A549 (cell line): ENCODE data around the gene BEAN1. TPM values are rescaled to one million over a fixed set of nuclear protein-coding genes. Genes with fewer than 3 reads are reported as not detected.

Experiments
- ATAC-seq, 2 experiments: fragments of 200-7000 bp in 1 of 2; fragments of >200 bp in 1 of 2; cut with Nextera tagmentation in 1 of 2; cut with Tn5 transposase in 1 of 2; 3 replicates each; pipeline versions ENCODE4 v1.8.0 to v1.9.1; 2018 to 2020; ENCODE audit warnings: mild to moderate bottlenecking in 1 of 2, moderate library complexity in 1 of 2
- CTCF ChIA-PET: fragments of 300-600 bp; sonication (Branson Sonifier 250); formaldehyde crosslinking; extraction: SDS; loops from one replicate; lab custom pipeline; 2021; ENCODE audit warnings: antibody characterized with exemption, inconsistent platforms; lab: Yijun Ruan, JAX
- POLR2A ChIA-PET: fragments of 350-600 bp; formaldehyde crosslinking; extraction: SDS; loops from one replicate; lab custom pipeline; 2021; ENCODE audit warnings: antibody characterized with exemption, inconsistent platforms; lab: Yijun Ruan, JAX
- DNase-seq, 2 experiments: peaks; one replicate each; pipeline versions ENCODE4 v3.0.0 to v3.0.0-alpha.2; 2011 to 2016; ENCODE audit warnings: low read depth in 1 of 2, low spot score in 1 of 2
- FAIRE-seq: peaks from 2 replicates; lab custom pipeline; 2011; peaks lifted over from hg19 to GRCh38; lab: Jason Lieb, UNC
- H3K27ac ChIP-seq, 2 experiments: fragments of >200 bp; sonication (Bioruptor Twin); formaldehyde crosslinking; 3 replicates each; pipeline ENCODE4 v1.5.1; 2016 to 2017
- H3K4me1 ChIP-seq: fragments of >200 bp; sonication (Bioruptor Twin); formaldehyde crosslinking; 3 replicates; pipeline ENCODE4 v1.6.1; 2016
- H3K4me2 ChIP-seq: fragments of >200 bp; sonication (Bioruptor Twin); formaldehyde crosslinking; 3 replicates; pipeline ENCODE4 v1.6.1; 2016
- H3K4me3 ChIP-seq: fragments of >200 bp; sonication (Bioruptor Twin); formaldehyde crosslinking; 3 replicates; pipeline ENCODE4 v1.5.1; 2016
- H3K9me3 ChIP-seq: fragments of >200 bp; sonication (Bioruptor Twin); formaldehyde crosslinking; 3 replicates; pipeline ENCODE4 v1.6.1; 2016
- ATOH8 ChIP-seq: fragments of 250-450 bp; sonication (Bioruptor Pico); IDR thresholded peaks from 2 replicates; pipeline ENCODE4 v1.5.0; 2020; ENCODE audit warnings: low read depth, mild to moderate bottlenecking, moderate library complexity
- BHLHE40 ChIP-seq: IDR thresholded peaks from 2 replicates; pipeline ENCODE4 v1.6.1; 2012; ENCODE audit warnings: low read depth, low read length, inconsistent platforms
- CBX2 ChIP-seq: fragments of 200-600 bp; sonication (generic); IDR thresholded peaks from 2 replicates; pipeline ENCODE4 v1.6.1; 2016; ENCODE audit warnings: low read depth, mild to moderate bottlenecking, borderline replicate concordance
- CBX8 ChIP-seq: fragments of 200-600 bp; sonication (generic); IDR thresholded peaks from 2 replicates; pipeline ENCODE4 v1.6.1; 2016
- CHD4 ChIP-seq: fragments of 200-600 bp; sonication (generic); IDR thresholded peaks from 2 replicates; pipeline ENCODE4 v1.6.1; 2016; ENCODE audit warnings: antibody characterized with exemption, mild to moderate bottlenecking, borderline replicate concordance
- CTCF ChIP-seq: fragments of >200 bp; sonication (Bioruptor Twin); formaldehyde crosslinking; IDR thresholded peaks from 3 replicates; pipeline ENCODE4 v1.5.1; 2016
- EHMT2 ChIP-seq: fragments of 200-600 bp; sonication (generic); IDR thresholded peaks from 2 replicates; pipeline ENCODE4 v1.6.1; 2016; ENCODE audit warnings: antibody characterized with exemption, low read depth, mild to moderate bottlenecking, moderate library complexity
- EP300 ChIP-seq, 2 experiments: fragments of >200 bp; sonication (Bioruptor Twin); formaldehyde crosslinking; IDR thresholded peaks; 2 replicates in 1 of 2; 3 replicates in 1 of 2; pipeline ENCODE4 v1.6.1; 2016 to 2017
- FOXS1 ChIP-seq: fragments of 250-450 bp; sonication (Bioruptor Pico); IDR thresholded peaks from 2 replicates; pipeline ENCODE4 v1.5.0; 2020; ENCODE audit warnings: mild to moderate bottlenecking, moderate library complexity
- GATA3 ChIP-seq: IDR thresholded peaks from 2 replicates; pipeline ENCODE4 v1.6.1; 2012; ENCODE audit warnings: borderline replicate concordance
- HDAC2 ChIP-seq: fragments of 200-600 bp; sonication (generic); IDR thresholded peaks from 2 replicates; pipeline ENCODE4 v1.6.1; 2016
- HES2 ChIP-seq: fragments of >200 bp; sonication (Bioruptor Twin); formaldehyde crosslinking; IDR thresholded peaks from 2 replicates; pipeline ENCODE4 v1.6.1; 2016
- KDM1A ChIP-seq: fragments of 200-600 bp; sonication (generic); IDR thresholded peaks from 2 replicates; pipeline ENCODE4 v1.6.1; 2016; ENCODE audit warnings: low read depth, mild to moderate bottlenecking
- NPAS2 ChIP-seq: fragments of 250-450 bp; sonication (Bioruptor Pico); IDR thresholded peaks from 2 replicates; pipeline ENCODE4 v1.8.0; 2022; ENCODE audit warnings: mild to moderate bottlenecking, moderate library complexity, borderline replicate concordance
- POLR2A ChIP-seq: IDR thresholded peaks from 2 replicates; pipeline ENCODE4 v1.6.1; 2012; ENCODE audit warnings: mild to moderate bottlenecking, low read length
- RARB ChIP-seq: fragments of 250-450 bp; sonication (Bioruptor Pico); IDR thresholded peaks from 2 replicates; pipeline ENCODE4 v1.8.0; 2021; ENCODE audit warnings: mild to moderate bottlenecking, moderate library complexity
- RCOR1 ChIP-seq: fragments of 150-350 bp; IDR thresholded peaks from 2 replicates; pipeline ENCODE4 v1.6.1; 2014; ENCODE audit warnings: antibody characterized with exemption, low read length, low read depth
- RFX5 ChIP-seq: fragments of 450-650 bp; IDR thresholded peaks from 2 replicates; pipeline ENCODE4 v1.7.1; 2014; ENCODE audit warnings: antibody characterized with exemption, mild to moderate bottlenecking, moderate library complexity
- TP53 ChIP-seq: fragments of 250-450 bp; sonication (Bioruptor Pico); IDR thresholded peaks from 2 replicates; pipeline ENCODE4 v1.5.0; 2021; ENCODE audit warnings: mild to moderate bottlenecking, moderate library complexity
- USF2 ChIP-seq: fragments of 450-650 bp; IDR thresholded peaks from 2 replicates; pipeline ENCODE4 v1.6.1; 2014; ENCODE audit warnings: antibody characterized with exemption
- ZC3H11A ChIP-seq: fragments of 450-650 bp; IDR thresholded peaks from 2 replicates; pipeline ENCODE4 v1.6.1; 2014; ENCODE audit warnings: antibody characterized with exemption, mild to moderate bottlenecking
- ZNF302 ChIP-seq: fragments of 250-450 bp; sonication (Bioruptor Pico); IDR thresholded peaks from 2 replicates; pipeline ENCODE4 v1.9.0; 2021; ENCODE audit warnings: inconsistent platforms, mild to moderate bottlenecking, moderate library complexity
- WGBS: methylation state at CpG from one replicate; pipeline ENCODE4 v1.1.6; 2017; ENCODE audit errors: missing lambda C conversion rate; 5-methylcytosine and 5-hydroxymethylcytosine counted together
- polyA plus RNA-seq, 4 experiments: library from polyadenylated mRNA; depleted of rRNA in 3 of 4; stranded (reverse); fragments of >200 nt; fragmentation: RNase III in 1 of 4; extraction: RNeasy Plus Mini Kit Qiagen cat#74134 plus additional on column Dnase treatment in 1 of 4; gene quantifications; 2 replicates in 3 of 4; 3 replicates in 1 of 4; pipeline ENCODE4 v1.2.3, GENCODE V29; 2011 to 2017

Gene BEAN1
- polyA plus RNA-seq, 2 of the 4 experiments (the other 2 are of a cell fraction), result 0.98 to 1.7 TPM

GRCh38 chr16:66402166-66402565, 24.9 kb upstream of the BEAN1 start:
- ATAC-seq, result no peak
- H3K4me1 ChIP-seq, result peaks cover 2% of the 10 kb centered on the region
- FAIRE-seq, result no peak
- CTCF ChIA-PET, result interaction anchor here (1.1 to 7.1 kb wide), 2 partner anchors 45 to 107 kb away, joined by 3 to 68 read pairs; no protein-coding TSS in a partner anchor
- no peak for DNase-seq
- no peak for TF ChIP-seq HES2
- TF ChIP-seq CTCF, result no peak
- TF ChIP-seq EP300 (IDR thresholded peaks at IDR 0.05), result no peak
- no peak for TF ChIP-seq POLR2A
- no peak for TF ChIP-seq RCOR1
- TF ChIP-seq EHMT2, result no peak
- TF ChIP-seq KDM1A, result no peak
- no peak for TF ChIP-seq TP53 (CRISPR knock-in tag)
- no peak for TF ChIP-seq HDAC2
- no peak for TF ChIP-seq CBX2
- no peak for TF ChIP-seq USF2
- TF ChIP-seq, all 56 proteins: peak for 0
- no peaks in the 10 kb centered on the region for H3K9me3 ChIP-seq
- no peak overlapping the region for H3K4me2 ChIP-seq
- POLR2A ChIA-PET, result no interaction called here
- H3K27ac ChIP-seq, result no peak overlapping the region
- 80% methylated on average over 1 of the region's 12 CpGs for WGBS
- H3K4me3 ChIP-seq, result no peak overlapping the region

- CTCF ChIA-PET, result interaction anchor here (0.8 to 7.1 kb wide), 4 partner anchors 10 to 206 kb away, joined by 3 to 68 read pairs (median 20); no protein-coding TSS in a partner anchor
- POLR2A ChIA-PET, result no interaction called here
- Histone ChIP-seq H3K4me3 (no peak overlapping the region), H3K27ac (no peak overlapping the region), H3K9me3 (no peaks in the 10 kb centered on the region), H3K4me1 (peaks cover 8% of the 10 kb centered on the region), H3K4me2 (no peak overlapping the region)
- DNase-seq, result no peak
- FAIRE-seq, result no peak
- no peak for TF ChIP-seq RARB (CRISPR knock-in tag)
- no peak for TF ChIP-seq ZNF302 (CRISPR knock-in tag)
- no peak for TF ChIP-seq ATOH8 (CRISPR knock-in tag)
- no peak for TF ChIP-seq CHD4
- no peak for TF ChIP-seq CBX8
- TF ChIP-seq RFX5, result no peak
- no peak for TF ChIP-seq GATA3
- TF ChIP-seq ZC3H11A, result no peak
- no peak for TF ChIP-seq BHLHE40
- TF ChIP-seq NPAS2 (CRISPR knock-in tag), result no peak
- no peak for TF ChIP-seq EHMT2
- no peak for TF ChIP-seq FOXS1 (CRISPR knock-in tag)
- TF ChIP-seq KDM1A, result no peak
- TF ChIP-seq TP53 (CRISPR knock-in tag), result no peak
- 88% methylated on average over 59 of the region's 61 CpGs for WGBS
- ATAC-seq, result no peak
These were observed 24.4 kb upstream of the BEAN1 start for GRCh38 chr16:66402591-66403230.
